ENCODE results near the gene POU2AF1.
"Not testable (repeated sequence)": the region's sequence is repeated elsewhere in the genome, so short reads cannot be mapped to it uniquely, and the experiment has no call there.

POU2AF1 gene

GRCh38 chr11:111408789-111409727 lies 30.0 kb upstream of the POU2AF1 start:
- no peak for DNase-seq

- no peak for DNase-seq
Measured at GRCh38 chr11:111407652-111408051, 28.6 kb upstream of the POU2AF1 start.

GRCh38 chr11:111406589-111406988 lies 27.5 kb upstream of the POU2AF1 start:
- DNase-seq: no peak

- DNase-seq: no peak
Measured at GRCh38 chr11:111406091-111406490, 27.0 kb upstream of the POU2AF1 start.

- no peak for DNase-seq
Measured at GRCh38 chr11:111405551-111405950, 26.5 kb upstream of the POU2AF1 start.

- DNase-seq: no peak
Measured at GRCh38 chr11:111403051-111403726, 24.1 kb upstream of the POU2AF1 start.

- DNase-seq: no peak
Measured at GRCh38 chr11:111402411-111402810, 23.3 kb upstream of the POU2AF1 start.

- DNase-seq: not testable (repeated sequence)
Measured at GRCh38 chr11:111401957-111402356, 22.9 kb upstream of the POU2AF1 start.

GRCh38 chr11:111400595-111400994 lies 21.5 kb upstream of the POU2AF1 start:
- DNase-seq: no peak

- DNase-seq: no peak
Measured at GRCh38 chr11:111399187-111400031, 20.3 kb upstream of the POU2AF1 start.

- DNase-seq: no peak
Measured at GRCh38 chr11:111397034-111397433, 18.0 kb upstream of the POU2AF1 start.

- DNase-seq: no peak
Measured at GRCh38 chr11:111395749-111396148, 16.7 kb upstream of the POU2AF1 start.

GRCh38 chr11:111395081-111395480 lies 16.0 kb upstream of the POU2AF1 start:
- no peak for DNase-seq

GRCh38 chr11:111394147-111394546 lies 15.1 kb upstream of the POU2AF1 start:
- DNase-seq: not testable (repeated sequence)

GRCh38 chr11:111393585-111393984 lies 14.5 kb upstream of the POU2AF1 start:
- DNase-seq: no peak

- no peak for DNase-seq
Measured at GRCh38 chr11:111393096-111393495, 14.0 kb upstream of the POU2AF1 start.

- no peak for DNase-seq
Measured at GRCh38 chr11:111392552-111392951, 13.5 kb upstream of the POU2AF1 start.

GRCh38 chr11:111391328-111392124 lies 12.5 kb upstream of the POU2AF1 start:
- DNase-seq: no peak

- no peak for DNase-seq
Measured at GRCh38 chr11:111388842-111389241, 9.8 kb upstream of the POU2AF1 start.

- no peak for DNase-seq
Measured at GRCh38 chr11:111388420-111388819, 9.3 kb upstream of the POU2AF1 start.

- no peak for DNase-seq
Measured at GRCh38 chr11:111387363-111387762, 8.3 kb upstream of the POU2AF1 start.

- no peak for DNase-seq
Measured at GRCh38 chr11:111386611-111387150, 7.6 kb upstream of the POU2AF1 start.

Measured in CD4-positive, alpha-beta T cell treated with Interleukin-10 for 1 hour (primary cell).